DND-41 (cell line): Measurements from ENCODE around the gene XNDC1N.

Source experiments
- ATAC-seq: fragments of 200-7000 bp; cut with Tn5 transposase; 3 replicates; pipeline ENCODE4 v1.9.1; 2021; ENCODE audit warnings: low read depth; ENCODE audit not compliant: insufficient read depth
- DNase-seq: peaks from one replicate; pipeline ENCODE4 v3.0.0-alpha.2; 2020
- H2AFZ ChIP-seq: 2 replicates; pipeline ENCODE4 v1.6.0; 2012; ENCODE audit warnings: low read depth, low read length
- H3K27ac ChIP-seq: 2 replicates; pipeline ENCODE4 v1.5.1; 2012; ENCODE audit warnings: low read length, inconsistent platforms
- H3K27me3 ChIP-seq: fragments of 200-600 bp; sonication (generic); 2 replicates; pipeline ENCODE4 v1.6.0; 2012; ENCODE audit warnings: low read length, mild to moderate bottlenecking, inconsistent platforms; ENCODE audit not compliant: insufficient read depth, poor library complexity
- H3K36me3 ChIP-seq: 2 replicates; pipeline ENCODE4 v1.5.1; 2012; ENCODE audit warnings: low read length, inconsistent platforms; ENCODE audit not compliant: insufficient read depth
- H3K4me1 ChIP-seq: 2 replicates; pipeline ENCODE4 v1.5.1; 2012; ENCODE audit warnings: mild to moderate bottlenecking, low read length; ENCODE audit not compliant: insufficient read depth
- H3K4me2 ChIP-seq: 2 replicates; pipeline ENCODE4 v1.6.0; 2012; ENCODE audit warnings: mild to moderate bottlenecking, moderate library complexity, low read length, inconsistent platforms; ENCODE audit not compliant: insufficient read depth
- H3K4me3 ChIP-seq, 2 experiments: fragments of 200-600 bp in 1 of 2; shearing (Covaris generic) in 1 of 2; 2 replicates each; pipeline ENCODE4 v1.5.1; 2012 to 2016; ENCODE audit warnings: inconsistent platforms in 2 of 2, low read length in 2 of 2, mild to moderate bottlenecking in 2 of 2, low read depth in 1 of 2, moderate library complexity in 1 of 2
- H3K79me2 ChIP-seq: 2 replicates; pipeline ENCODE4 v1.6.0; 2012; ENCODE audit warnings: low read length, inconsistent platforms; ENCODE audit not compliant: insufficient read depth
- H3K9ac ChIP-seq: 2 replicates; pipeline ENCODE4 v1.6.0; 2012; ENCODE audit warnings: low read depth, mild to moderate bottlenecking, inconsistent platforms, low read length, moderate library complexity
- H3K9me3 ChIP-seq: 2 replicates; pipeline ENCODE4 v1.5.1; 2012; ENCODE audit warnings: low read length, moderate library complexity, mild to moderate bottlenecking, inconsistent platforms; ENCODE audit not compliant: insufficient read depth, severe bottlenecking
- H4K20me1 ChIP-seq: 2 replicates; pipeline ENCODE4 v1.6.0; 2012; ENCODE audit warnings: low read length; ENCODE audit not compliant: insufficient read depth
- EZH2 ChIP-seq: IDR thresholded peaks from 3 replicates; pipeline ENCODE4 v1.6.1; 2012; ENCODE audit warnings: borderline replicate concordance, low read depth, mild to moderate bottlenecking, moderate library complexity, low read length, inconsistent platforms; ENCODE audit not compliant: severe bottlenecking
- TF ChIP-seq, protein P1 (sequence below): IDR thresholded peaks from 2 replicates; pipeline ENCODE4 v1.5.1; 2012; ENCODE audit warnings: borderline replicate concordance, low read length, moderate library complexity, mild to moderate bottlenecking; ENCODE audit not compliant: poor library complexity, severe bottlenecking; ENCODE audit errors: extremely low read depth

The XNDC1N gene

GRCh38 chr11:71935338-71935925 is 7.0 kb upstream of the XNDC1N start:
- no peak for ATAC-seq
- Histone ChIP-seq H3K9ac (no peak overlapping the region), H3K4me1 (peaks cover 11% of the 10 kb centered on the region), H3K9me3 (no peaks in the 10 kb centered on the region), H3K4me3 (no peak overlapping the region), H4K20me1 (peaks cover 24% of the 10 kb centered on the region), H3K27me3 (no peaks in the 10 kb centered on the region), H3K4me2 (no peak overlapping the region), H3K79me2 (peaks cover 83% of the 10 kb centered on the region), H3K27ac (no peak overlapping the region), H3K36me3 (peaks cover 11% of the 10 kb centered on the region; the same call in 1 of the 2 replicates), H2AFZ (no peak overlapping the region)
- TF ChIP-seq, protein P1, sequence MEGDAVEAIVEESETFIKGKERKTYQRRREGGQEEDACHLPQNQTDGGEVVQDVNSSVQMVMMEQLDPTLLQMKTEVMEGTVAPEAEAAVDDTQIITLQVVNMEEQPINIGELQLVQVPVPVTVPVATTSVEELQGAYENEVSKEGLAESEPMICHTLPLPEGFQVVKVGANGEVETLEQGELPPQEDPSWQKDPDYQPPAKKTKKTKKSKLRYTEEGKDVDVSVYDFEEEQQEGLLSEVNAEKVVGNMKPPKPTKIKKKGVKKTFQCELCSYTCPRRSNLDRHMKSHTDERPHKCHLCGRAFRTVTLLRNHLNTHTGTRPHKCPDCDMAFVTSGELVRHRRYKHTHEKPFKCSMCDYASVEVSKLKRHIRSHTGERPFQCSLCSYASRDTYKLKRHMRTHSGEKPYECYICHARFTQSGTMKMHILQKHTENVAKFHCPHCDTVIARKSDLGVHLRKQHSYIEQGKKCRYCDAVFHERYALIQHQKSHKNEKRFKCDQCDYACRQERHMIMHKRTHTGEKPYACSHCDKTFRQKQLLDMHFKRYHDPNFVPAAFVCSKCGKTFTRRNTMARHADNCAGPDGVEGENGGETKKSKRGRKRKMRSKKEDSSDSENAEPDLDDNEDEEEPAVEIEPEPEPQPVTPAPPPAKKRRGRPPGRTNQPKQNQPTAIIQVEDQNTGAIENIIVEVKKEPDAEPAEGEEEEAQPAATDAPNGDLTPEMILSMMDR, result no peak
- no peak for TF ChIP-seq EZH2
- no peak for DNase-seq

- no peak overlapping the region for H3K9ac ChIP-seq
- no peaks in the 10 kb centered on the region for H3K27me3 ChIP-seq
- DNase-seq (no peak), ATAC-seq (no peak)
- peaks cover 19% of the 10 kb centered on the region; the same call in 1 of the 2 replicates for H4K20me1 ChIP-seq
- H3K4me1 ChIP-seq, result peaks cover 22% of the 10 kb centered on the region
- no peak overlapping the region for H2AFZ ChIP-seq
- H3K27ac ChIP-seq, result no peak overlapping the region
- no peak overlapping the region for H3K4me2 ChIP-seq
- H3K9me3 ChIP-seq, result no peaks in the 10 kb centered on the region
- H3K79me2 ChIP-seq, result peaks cover 83% of the 10 kb centered on the region
- peaks cover 5% of the 10 kb centered on the region; the same call in 1 of the 2 replicates for H3K36me3 ChIP-seq
- TF ChIP-seq, protein P1, result no peak
- no peak overlapping the region for H3K4me3 ChIP-seq
These were observed 5.8 kb upstream of the XNDC1N start for GRCh38 chr11:71934213-71934612.

GRCh38 chr11:71933141-71933933 is 4.9 kb upstream of the XNDC1N start:
- Histone ChIP-seq H3K9ac (no peak overlapping the region), H3K27ac (no peak overlapping the region)

More at GRCh38 chr11:71933141-71933933, 4.9 kb upstream of the XNDC1N start:
- Histone ChIP-seq H2AFZ (no peak overlapping the region), H4K20me1 (peaks cover 16% of the 10 kb centered on the region; the same call in 1 of the 2 replicates), H3K4me3 (no peak overlapping the region), H3K27me3 (no peaks in the 10 kb centered on the region), H3K9me3 (no peaks in the 10 kb centered on the region), H3K36me3 (peaks cover 3% of the 10 kb centered on the region; the same call in 1 of the 2 replicates), H3K79me2 (peaks cover 82% of the 10 kb centered on the region), H3K4me2 (no peak overlapping the region), H3K4me1 (peaks cover 22% of the 10 kb centered on the region)
- DNase-seq, result no peak
- ATAC-seq, result no peak
- TF ChIP-seq EZH2, result no peak
- TF ChIP-seq, protein P1, result no peak
